NCI-H2029 (cell line): ENCODE measurements around the gene CBS.
"Not testable (repeated sequence)": the region's sequence is repeated elsewhere in the genome, so short reads cannot be mapped to it uniquely, and the experiment has no call there.

ENCODE experiments used
- DNase-seq: peaks from one replicate; lab custom pipeline; 2025; lab: John Stamatoyannopoulos, UW

The CBS gene

GRCh38 chr21:43075170-43076022 is at the start of gene CBS:
Gene CBS (minus strand): TSS chr21:43075835. CDS start chr21:43072193, 3,642 bp downstream.
- DNase-seq = not testable (repeated sequence)

DNA sequence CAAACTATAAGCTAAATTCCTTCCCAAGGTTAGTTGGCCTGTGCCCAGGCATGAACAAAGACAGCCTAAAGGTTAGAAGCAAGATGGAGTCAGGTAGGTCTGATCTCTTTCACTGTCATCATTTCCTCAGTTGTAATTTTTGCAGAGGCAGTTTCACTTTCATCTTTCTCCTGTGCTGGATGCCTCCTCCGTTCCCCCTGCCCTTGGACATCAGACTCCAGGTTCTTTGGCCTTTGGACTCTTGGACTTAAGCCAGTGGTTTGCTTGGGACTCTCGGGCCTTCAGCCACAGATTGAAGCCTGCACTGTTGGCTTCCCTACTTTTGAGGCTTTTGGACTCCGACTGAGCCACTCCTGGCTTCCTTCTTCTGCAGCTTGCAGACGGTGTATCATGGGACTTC is 40.3 kb upstream of the CBS start:
- not testable (repeated sequence) for DNase-seq

DNA sequence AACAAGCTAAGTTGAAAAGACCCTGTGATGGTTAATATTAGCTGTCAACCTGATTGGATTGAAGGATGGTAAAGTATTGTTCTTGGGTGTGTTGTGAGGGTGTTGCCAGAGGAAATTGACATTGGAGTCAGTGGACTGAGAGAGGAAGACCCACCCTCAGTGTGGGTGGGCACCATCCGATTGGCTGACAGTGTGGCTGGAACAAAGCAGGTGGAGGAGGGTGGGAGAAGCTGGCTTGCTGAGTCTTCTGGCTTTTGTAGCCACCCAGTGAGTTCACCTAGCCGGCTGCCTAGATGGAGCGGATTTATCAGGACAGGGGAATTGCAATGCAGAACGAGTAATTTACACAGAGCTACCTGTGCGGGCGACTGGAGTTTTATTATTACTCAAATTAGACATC is 38.8 kb upstream of the CBS start:
- DNase-seq = not testable (repeated sequence)

DNA sequence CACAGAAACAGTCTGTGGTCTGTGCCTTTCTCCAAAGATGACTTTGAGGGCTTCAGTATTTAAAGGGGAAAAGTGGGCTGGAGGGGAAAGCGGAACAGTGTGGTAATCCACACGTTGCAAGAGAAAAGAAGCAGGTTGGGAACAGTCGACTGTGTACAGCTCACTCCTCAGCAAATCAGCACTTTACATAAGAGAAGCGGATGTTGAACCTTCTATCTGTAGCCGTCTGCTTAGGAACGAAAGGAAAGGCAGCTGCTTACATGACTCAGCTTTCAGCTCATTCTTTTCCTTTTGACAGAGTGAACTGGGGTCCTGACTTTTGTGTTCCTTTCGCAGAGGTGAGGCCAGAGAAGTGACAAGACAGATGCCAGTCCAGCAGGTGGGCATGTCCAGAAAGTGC is 33.4 kb upstream of the CBS start:
- not testable (repeated sequence) for DNase-seq

DNA sequence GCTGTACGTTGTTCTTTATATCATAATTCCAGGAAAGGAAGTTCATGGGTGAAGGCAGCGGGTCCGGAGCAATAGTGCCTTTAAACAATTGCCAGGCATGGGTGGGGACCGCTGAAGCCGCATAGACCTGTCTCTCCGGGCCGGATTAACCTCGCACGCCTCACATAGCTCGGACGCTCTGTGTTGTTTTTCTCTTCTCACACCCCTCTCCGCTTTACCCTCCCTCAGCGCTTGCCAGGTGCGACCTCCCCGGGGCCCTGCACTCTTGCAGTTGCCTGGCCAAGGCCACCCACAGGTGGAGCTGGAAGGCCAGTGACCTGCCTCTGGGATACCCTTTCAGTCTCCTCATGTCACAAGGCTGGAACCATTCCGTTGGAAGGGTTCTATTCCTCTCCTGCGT is 32.5 kb upstream of the CBS start:
- not testable (repeated sequence) for DNase-seq

DNA sequence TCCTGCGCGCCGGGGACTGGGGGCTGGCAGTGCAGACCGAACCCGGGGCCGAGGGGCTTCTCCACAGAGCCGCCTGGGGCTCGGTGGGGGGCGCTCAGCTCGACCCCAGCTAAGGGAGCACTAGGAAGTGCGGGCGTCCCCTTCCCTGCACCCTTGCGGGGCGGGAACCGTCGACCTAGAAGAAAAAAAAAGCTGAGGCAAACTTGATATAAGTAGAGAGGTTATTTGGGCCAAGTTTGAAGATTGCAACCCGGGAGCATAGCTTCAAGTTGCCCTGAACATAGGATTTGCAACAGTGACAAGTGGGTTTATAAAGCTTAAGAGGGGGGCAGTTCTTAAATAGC is 32.1 kb upstream of the CBS start:
- DNase-seq = not testable (repeated sequence)

DNA sequence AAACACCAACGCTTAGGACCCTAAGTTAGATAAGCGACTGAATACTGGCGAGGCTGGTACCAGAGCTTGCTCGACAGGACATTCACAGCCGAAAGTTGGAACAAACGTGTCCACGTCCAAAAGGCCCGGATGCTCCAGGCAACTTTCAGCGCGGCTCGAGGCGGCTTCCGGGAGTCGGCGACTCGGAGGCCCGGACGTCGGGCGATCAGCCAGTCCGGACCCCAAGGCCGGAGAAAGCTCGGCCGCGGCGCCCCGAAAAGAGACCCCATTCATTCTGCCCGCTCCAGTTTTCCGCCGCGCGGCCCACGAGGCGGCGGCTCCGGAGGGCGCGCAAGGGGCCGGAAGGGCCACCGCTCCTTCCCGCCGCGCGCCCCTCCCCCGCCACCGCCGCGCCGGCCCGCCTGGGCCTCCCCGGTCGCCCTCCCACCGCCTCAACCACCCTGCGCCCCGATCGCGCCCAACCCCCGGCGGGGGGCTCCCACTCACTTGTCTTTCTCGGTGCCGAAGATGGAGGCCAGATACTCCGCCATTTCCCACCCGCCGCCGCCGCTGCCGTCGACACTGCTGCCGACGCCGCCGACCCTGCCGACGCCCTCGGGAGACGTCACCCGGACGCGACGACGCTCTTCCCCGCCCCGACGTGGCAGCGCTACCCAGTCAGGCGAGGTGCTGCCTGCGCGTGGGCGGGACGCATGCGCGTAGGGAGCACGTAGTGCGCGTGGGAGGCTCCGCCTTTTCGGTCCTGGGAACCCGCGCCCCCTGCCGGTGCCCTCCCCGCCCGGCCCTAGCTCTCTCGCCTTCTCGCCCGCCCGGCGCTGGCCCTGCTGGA is 31.5 kb upstream of the CBS start, which contains the start of gene U2AF1:
TSS of gene U2AF1 (minus strand) at position 606 of the 829 bp plus-strand sequence. CDS start at position 530, 76 bp downstream.
- DNase-seq = not testable (repeated sequence)

GRCh38 chr21:43104642-43105041 is 29.0 kb upstream of the CBS start:
- not testable (repeated sequence) for DNase-seq

DNA sequence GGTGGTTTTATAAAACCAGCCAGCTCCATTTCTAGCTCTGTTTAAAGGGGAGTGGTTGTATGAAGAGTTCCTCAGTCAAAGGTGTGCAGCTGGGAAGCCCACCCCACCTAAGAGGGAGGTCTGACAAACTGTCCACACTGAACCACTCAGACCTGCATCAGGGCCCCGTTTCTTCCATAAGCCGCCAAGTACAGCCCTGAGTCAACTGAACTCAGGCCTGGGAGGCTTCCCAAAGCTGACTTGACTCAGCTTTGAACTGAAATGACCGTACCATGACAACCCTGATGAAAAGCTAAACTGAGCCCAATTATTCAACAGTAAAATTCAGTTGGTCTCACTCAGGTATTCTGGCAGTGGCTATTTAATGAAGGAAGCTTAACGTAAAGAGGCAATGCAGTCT is 26.6 kb upstream of the CBS start:
- not testable (repeated sequence) for DNase-seq

DNA sequence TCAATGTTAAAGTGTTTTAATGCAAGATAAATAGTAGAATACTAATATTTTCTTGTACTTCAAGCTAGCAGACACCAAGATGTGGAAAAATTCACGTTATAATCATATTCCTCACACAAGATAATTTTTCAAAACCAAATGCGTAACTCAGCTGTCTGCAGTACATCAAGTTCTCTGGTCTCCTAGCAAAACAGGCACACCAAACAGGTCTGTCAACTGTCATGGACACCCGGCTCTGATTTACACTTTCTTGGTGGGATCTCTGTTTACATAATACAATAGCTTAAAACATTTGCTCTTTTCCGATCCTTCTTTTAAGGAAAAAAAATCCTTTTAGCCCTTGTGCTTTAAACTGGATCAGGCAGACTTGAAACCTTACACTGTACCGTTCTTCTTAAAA is 26.0 kb upstream of the CBS start:
- not testable (repeated sequence) for DNase-seq

- DNase-seq = not testable (repeated sequence)
These were observed 25.4 kb upstream of the CBS start for GRCh38 chr21:43101000-43101399.

DNA sequence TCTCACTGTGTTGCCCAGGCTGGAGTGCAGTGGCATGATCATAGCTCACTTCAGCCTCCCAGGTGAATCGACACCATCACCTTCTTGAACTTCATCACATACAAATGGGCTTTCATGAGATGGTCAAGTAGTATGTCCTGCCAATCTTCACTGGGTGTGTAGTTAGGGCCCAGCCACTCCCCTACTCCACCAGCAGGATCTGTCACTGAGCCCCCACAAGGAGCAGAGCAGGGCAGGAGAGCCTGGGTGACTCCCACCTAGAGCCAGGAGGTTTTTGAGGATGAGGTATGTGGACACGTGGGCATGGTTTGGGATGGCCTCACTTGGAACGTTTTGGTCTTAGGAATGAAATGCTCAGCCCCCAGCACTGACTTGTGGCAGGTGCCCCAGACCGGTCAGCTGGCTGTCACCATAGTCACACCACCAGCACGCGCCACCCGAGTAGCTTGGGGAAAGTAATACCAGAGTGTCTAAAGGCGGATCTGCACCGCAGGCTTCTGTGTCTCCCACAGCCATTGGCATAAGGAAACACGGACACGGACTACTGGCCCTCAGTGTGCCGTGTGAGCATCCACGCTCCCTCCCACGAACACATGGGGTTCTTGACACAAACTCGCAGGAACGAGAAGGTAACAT is 16.5 kb upstream of the CBS start:
- DNase-seq = not testable (repeated sequence)

DNA sequence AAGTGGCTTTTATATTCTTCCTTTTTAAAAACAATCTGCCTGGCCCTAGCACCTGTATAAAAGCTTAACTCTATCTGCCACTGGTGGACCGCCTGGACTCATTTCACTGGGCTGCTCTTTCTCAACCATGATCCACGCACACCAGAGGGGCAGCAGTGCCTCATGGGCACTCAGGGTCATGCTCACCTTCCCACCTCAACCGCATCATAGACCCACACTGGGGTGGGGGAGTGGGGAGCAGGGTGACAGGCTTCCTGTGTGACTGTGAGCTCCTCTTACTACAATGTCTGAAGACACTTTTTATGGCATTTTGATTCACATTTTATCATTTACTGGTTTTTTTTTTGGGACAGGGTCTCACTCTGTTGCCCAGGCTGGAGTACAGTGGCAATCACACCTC is 15.3 kb upstream of the CBS start:
- DNase-seq = not testable (repeated sequence)

DNA sequence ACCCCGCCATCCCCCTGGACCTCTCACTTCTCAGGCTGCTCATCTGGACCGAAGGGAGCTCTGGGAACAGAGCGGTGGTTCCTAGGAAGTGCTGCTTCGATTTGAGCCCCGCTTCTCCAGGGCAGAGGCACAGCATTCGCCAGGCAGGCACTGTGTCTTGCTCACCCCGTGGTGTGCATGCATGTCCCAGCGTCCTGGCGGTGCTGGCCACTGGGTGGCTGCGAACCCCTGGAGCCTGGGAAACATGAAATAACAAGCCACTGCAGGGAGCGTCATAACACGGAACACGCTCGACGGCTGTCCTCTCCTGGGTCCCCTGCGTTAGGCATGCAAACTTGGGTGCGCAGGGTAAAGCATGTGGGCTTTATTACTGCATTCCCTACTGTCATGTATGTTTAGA is 13.8 kb upstream of the CBS start:
- not testable (repeated sequence) for DNase-seq

DNA sequence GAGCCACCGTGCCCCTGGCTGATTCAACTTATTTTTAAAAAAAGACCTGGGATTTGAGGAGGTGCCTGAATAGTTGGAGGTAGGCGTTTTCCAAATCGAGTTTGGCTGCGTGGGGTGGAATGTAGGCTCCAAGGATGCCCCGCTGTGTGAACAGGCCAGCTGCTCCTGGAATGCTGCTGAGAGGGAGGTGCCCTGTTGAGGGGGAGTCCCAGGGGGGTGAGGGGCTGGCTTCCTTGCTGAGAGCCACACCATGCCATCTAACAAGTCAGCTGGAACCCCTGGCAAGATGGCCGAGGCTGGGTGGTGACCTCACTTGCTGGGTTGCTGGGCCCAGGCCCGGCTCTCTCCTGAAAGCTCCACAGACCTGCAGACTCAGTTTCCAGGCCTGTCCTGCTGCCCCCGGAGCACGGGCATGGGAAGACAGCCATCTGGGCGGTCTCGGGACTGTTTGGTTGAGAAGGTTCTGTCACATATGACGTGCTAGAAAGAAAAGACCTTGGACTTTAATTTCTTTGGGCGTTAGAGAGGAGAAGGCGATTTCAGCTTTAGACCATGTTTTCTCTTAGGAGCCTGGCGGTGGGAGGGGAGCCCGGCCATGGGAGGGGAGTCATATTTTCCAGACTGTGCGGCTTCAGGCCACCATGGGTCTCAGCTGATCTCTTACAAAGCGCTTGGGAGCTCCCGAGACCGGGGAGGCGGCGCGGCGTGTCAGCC is 7.1 kb upstream of the CBS start:
- not testable (repeated sequence) for DNase-seq

GRCh38 chr21:43076643-43077042 is 1.0 kb upstream of the CBS start:
- not testable (repeated sequence) for DNase-seq

DNA sequence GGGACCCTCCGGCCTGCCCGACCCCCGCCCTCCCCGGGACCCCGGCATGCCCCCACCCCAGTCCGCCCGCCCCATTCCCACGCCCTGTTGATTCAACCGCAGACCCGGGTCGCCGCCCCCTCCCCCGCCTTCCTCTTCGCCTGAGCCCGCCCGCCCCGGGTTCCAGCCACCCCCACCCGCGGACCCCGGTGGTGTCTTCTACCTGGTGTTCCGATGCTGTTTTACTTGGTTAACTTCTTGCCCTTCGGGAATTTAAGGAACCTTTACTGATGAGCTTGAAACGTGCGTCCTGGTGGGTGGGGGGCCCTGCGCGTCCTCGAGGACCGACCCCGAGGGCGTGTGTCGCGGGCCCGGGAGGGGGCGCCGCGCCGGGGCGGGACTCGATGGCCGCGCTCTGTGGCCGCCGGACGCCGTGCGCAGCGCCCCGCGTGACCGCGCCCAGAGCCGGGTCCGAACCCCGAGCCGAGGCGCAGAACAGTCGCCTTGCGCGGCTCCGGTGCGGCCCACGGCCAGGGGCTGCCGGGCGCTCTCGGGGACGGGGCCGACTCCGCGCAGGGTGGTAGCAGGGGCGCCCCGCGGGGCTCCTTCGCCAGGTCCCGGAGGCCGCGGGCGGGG is 495 bp upstream of the CBS start:
- DNase-seq = not testable (repeated sequence)

- DNase-seq = not testable (repeated sequence)
These were observed 1.1 kb downstream of the CBS start for GRCh38 chr21:43074401-43075169.

DNA sequence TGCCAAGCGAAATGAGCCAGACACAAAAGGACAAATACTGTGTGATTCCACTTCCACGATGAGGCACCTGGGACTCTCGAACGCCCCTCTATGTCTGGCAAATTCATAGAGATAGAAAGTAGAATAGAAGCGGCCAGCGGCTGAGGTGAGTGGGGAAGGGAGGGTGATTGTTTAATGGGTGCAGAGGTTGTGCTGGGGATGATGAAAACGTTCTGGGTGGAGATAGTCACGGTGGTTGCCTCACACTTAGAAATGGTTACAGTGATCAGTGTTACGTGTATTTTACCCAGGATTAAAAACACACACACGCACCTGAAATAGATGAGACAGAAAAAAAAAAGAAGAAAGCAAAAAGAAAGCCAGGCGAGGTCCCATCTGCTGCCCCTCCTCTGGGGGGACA is 2.9 kb downstream of the CBS start:
- not testable (repeated sequence) for DNase-seq

- not testable (repeated sequence) for DNase-seq
These were observed 6.0 kb downstream of the CBS start for GRCh38 chr21:43069682-43070081.
